GM04504 (cell line): ENCODE results near the gene EQTN.
"Not testable (repeated sequence)": the region's sequence is repeated elsewhere in the genome, so short reads cannot be mapped to it uniquely, and the experiment has no call there.

Experiments
- DNase-seq: peaks from one replicate; pipeline ENCODE4 v3.0.0-alpha.2; 2012; ENCODE audit warnings: low read depth

EQTN gene

DNA sequence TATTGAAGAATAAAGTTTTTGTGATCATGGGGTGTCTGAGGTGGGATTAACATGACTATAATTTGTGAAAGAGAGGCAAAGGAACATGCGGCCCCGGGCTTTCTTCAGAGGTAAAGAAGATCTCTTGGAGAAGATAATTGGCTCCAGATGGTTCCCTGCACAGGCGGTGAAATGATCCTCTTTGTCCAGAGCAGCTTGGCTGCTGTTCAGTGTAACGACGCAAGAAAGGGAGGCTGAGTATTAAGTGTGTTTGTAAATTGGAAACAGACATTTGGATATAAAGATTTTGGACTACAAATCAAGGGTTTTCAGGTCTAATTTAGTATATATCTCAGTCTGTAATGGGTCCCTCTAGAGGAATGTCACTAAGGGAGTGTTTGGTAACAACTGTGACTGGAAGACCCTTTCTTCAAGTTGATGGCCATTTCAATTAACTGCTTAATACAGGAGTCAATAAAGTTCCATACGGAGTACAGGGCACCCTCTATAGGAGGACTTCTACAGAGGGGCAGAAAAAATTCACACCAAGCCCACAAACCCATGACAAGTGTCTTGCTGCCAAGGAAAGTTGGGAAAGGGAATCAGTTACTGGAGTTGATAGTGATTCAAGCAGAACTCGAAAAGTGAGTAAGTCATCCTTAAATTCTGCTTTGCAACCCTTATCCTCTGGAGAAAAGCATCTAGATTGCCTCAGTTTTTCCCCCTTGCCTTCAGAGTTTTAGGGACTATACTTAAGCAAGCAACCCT lies 4.1 kb downstream of the EQTN start:
- peak; percentile 53 for DNase-seq

DNA sequence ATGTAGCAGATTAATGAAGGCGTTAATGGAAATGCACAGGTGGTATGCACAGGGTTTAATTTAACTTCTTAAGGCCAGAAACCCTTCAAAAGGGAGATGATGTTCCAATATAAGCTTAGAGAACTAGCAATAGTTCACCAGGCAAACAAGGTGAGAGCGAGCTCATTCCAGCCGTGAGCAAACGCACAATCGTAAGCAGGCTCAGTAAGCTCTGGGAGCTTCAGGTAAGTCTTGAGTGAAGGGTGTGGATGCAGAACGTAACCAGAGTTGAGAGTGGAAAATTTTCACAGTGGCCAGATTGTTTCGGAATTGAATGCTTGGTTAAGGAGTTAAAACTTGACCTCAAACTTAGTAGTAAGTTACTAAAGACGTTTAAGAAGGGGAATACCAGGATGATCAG lies 5.7 kb downstream of the EQTN start:
- no peak for DNase-seq

DNA sequence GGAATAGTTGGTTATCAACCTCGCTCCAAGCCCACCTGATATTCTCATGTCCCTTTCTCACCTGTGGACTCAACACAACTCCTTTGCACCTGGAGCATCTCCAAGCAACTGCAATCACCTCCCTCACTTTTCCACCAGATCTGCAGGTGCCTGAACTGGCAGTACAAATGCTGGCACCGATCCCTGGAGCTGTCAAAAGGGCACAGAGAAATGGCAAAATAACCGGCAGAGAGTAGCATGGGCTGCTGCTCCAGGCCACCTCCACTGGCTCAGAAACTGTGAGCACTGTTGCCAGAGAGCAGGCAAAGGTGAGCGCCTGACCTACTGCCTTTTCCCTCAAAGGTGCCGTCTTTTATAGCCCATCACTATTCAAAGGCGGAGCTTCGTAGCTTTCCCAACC lies 14.7 kb downstream of the EQTN start:
- no peak for DNase-seq

DNA sequence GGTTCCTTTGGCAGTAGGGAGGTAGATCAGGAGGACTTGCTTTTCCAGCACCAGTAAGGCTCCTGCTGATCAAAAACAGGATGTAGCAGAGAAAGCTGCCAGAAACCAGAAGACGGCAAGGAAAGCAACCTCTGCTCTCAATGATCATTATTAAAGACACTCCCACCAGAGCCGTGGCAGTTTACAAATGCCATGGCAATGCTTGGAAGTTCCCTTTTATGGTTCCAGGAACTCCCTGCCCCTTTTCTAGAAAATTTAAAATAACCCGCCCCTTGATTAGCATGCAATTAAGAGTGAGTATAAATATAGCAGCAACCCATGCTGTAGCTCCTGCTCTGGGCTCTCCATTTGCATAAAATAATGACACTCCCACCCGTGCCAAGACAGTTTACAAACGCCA lies 16.1 kb downstream of the EQTN start:
- no peak for DNase-seq

DNA sequence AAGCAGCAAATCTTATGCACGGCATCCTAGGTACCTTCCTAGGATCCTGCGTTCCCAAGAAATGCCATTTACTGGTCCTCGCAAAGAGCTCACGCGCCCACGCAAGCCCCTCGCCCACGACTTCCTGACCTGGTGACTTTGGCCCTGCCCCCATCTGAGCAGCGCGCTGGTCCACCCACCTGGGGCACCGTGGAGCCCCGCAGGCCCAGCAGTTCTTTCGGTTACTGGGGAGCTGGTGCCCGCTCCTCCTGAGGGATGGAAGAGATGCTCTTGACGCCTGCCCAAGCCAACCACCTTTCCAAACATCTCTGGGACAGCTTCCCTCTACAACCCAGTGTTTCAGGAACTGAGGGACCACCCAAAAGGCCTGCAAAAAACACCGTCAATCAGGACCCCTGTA lies 16.7 kb downstream of the EQTN start:
- no peak for DNase-seq

DNA sequence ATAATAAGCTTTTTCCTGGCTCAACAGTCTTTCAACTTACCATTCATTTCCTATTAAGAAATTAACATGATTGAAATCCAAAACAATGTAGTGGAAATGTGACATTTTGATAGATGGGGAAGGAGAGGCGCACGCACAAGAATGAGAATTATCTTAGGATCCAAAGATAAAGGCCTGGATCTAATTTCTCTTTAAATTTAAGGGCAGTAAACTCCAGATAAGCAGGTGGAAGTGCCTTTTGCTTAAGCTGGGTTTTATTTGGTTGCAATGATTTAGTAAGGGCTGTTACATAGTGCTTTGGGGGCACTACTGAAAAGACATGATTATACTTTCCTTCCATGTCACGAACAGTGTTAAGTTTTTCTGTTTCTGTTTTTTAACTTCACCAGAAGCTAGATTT lies 17.3 kb downstream of the EQTN start:
- DNase-seq: no peak

DNA sequence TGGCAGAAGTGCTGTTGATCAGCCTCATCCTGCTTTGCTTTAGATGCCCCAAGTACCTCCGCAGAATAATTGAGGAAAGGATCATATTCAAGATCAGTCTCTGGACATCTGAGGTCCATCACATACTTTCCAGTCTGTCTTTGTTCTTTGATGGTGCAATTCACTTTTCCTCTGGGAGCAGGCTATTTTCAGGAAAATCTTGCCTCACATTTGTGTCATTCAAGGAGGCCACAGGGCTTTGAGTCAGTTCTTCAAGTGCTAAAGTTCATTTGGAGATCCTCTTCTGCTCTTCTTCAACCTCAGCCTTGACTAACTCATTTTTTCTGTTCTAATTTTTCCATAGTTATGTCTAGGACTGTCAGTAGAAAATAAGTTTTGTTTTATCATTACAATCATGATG lies 18.6 kb downstream of the EQTN start:
- no peak for DNase-seq

DNA sequence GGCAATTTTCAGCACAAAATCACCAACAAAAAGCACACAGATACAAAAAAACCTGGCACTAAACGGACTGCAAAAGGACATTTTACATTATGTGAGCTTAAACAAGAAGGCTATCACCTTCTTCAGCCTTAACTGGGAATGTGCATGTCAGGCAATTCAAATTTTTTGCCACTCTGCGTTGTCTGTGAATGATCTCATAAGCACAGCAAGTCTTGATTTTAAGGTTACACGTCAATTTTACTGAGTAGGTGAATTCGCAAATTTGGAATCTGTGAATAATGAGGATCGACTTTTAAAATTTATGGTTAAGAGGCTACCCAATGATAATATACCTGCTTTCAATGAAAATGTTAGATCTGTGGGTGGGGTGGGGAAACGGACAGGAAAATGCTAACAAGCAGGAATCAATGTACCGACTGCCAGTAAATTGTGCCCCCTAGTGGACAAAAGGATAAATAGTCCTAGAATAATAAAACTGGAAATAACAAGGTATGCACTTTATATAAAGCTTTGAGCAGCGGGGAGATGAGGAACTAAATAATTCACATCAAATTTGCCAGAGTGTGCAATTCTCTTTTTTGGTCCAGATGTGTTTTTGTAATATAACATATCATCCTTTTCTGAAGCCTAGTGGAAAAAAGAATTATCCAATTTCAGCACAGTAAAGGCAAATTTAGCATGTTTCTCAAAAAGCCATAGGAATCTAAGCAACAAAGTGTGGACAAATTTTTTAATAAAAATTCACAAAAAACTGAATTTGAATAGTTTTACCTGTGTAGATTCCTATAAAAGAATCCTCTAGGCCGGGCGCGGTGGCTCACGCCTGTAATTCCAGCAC lies 20.5 kb downstream of the EQTN start:
- DNase-seq: peak; percentile 20

DNA sequence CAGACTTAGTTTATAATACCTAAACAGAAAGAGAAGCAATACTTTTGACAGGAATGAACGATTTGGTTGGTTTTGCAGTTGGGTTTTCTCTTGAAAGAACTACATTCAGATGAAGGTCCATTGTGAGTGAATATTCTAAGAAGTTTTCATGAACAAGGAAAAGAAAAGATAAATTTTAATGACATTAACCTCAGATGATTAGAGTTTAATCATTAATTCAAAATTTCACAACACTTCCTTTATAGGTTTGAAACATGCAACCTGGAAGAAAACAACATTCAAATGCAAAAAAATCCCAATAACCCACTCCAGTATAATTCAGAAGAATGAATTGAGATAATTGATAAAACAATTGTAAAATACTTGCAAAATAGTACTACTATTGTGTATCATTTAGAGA lies 23.8 kb downstream of the EQTN start:
- DNase-seq: no peak

DNA sequence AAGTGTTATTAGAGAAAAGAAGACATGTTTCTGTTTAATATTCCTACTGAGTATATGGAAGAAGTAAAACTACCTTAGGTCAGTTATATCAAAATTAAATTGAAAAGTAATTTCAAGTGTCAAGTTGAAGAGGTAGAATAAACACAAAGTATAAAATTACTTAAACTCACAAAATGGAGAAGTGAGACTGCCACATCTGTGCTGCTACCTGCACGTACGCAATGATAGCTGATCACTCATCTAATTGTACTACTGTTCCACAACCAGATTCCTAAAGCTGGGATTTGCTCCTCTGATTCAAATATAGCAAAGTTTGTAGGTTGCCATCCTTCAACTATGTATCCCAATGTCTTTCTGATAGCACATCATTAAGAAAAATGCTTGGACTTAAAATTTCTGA lies 24.8 kb downstream of the EQTN start:
- no peak for DNase-seq

DNA sequence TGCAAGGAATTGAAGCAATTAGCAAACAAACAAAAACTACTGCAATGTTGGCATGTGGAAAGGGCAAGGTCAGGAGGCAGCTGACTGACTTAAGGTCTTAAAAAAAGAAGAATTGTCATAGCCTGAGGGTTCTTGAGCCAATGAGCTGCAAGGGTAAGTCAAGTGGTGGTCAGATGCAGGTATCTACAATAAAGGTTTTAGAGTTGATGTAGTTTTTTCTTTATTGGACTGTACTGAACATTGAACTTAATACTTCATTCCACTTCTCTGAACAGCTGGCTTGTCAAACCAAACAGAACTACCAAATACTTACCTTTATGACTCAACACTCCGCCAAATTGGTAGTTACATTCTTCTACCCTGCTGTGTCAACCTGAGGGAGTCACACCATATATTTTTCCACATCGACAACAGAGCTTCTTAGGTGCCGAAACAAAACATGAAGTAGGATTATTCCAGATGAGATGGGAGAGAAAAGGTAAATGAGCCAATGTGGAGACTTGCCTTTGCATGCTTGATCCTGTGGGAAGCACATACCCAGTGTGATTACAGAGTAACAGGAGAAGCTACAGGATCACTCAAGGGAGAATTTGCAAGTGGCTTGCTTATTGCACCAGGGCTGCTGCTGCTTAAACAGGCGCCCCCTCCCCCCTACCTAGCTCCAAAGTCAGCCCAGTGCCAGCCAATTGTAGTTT lies 35.3 kb downstream of the EQTN start:
- DNase-seq: no peak

DNA sequence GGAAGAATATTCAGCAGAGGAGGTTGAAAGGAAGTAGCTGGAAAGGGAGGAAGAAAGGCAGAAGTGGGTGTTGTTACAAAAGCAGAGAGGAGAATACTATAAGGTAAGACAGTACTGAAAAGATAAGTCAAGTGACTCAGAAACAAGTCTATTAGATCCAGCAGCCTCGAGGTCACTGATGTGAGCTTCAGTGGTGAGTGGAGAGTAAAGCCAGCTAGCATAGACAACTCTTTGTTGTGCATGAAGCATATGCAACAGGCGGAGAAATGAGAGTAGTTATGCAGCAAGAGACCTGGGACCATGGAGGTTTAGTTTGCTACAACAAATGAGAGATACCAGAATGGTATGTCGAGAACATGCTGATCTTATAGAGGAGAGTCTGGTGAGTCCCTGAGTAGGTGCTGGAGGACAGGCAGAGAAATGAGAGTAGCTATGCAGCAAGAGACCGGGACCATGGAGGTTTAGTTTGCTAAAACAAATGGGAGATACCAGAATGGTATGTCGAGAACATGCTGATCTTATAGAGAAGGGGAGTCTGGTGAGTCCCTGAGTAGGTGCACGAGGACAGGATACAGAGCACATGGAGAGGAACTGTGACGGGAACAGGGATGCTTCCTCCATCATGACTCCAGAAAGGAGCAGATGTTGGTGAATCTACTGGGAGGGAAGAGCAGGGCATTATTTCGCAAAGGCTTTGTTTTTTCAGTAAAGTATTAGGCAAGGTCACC lies 36.0 kb downstream of the EQTN start:
- no peak for DNase-seq

DNA sequence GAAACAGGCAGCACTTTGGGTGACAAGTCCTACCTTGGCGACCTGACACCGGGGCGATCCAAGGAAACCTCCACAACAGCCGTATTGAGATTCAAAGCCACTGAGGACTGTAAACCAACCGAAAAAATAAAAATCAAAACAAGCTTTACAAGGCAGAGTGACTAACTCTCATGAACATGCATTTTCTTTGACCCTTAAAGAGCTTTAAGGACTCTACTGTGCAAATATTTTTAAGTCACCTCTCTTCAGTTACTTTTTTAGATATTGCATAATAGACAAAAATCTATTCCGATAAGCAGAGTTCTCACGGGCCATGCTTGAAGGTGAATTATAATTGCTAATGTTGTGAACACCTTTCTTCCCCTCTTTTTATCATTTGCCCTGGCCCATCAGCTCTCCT lies 38.3 kb downstream of the EQTN start:
- DNase-seq: no peak

DNA sequence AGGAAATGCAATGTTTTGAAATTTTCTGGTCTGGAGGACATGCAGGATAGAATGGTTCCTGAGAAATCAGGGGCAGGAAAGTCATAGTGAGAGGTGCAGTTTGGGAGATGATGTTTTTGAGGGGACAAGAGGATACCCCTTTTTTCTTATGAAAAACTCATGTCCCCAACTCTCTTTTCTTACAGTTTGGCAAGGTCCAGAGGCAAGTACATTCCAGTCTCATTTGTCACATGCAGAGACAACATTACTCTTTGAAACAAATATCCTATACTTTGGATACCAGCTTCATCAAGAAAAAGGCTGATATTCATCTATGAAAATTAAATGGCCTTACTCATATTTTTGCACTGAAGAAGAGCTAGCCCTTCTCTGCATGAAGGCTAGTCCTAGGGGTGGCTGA lies 48.2 kb downstream of the EQTN start:
- no peak for DNase-seq

DNA sequence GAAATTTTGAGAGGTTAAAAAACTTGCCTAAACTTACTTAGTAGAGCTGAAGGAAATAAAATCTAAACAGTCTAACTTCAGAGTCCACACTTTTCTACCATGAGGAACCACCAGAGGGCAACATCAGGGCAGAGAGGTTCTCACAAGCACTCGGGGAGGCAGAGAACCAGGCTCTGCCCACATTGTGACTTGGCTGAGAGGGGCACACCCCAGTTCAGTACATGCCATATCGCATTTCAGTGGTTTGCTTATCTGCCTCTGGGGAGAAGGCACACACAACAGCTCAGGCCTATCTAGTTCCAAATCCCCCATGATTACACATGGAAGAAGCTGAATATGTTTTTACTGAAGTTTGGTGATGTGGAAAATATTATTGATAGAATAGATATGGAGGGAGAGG lies 49.2 kb downstream of the EQTN start:
- no peak for DNase-seq

DNA sequence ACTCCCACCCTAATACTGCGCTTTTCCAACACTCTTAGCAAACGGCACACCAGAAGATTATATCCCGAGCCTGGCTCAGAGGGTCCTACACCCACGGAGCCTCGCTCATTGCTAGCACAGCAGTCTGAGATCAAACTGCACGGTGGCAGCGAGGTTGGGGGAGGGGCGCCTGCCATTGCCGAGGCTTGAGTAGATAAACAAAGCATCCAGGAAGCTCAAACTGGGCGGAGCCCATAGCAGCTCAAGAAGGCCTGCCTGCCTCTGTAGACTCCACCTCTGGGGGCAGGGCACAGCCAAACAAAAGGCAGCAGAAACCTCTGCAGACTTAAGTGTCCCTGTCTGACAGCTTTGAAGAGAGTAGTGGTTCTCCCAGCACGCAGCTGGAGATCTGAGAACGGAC lies 57.3 kb downstream of the EQTN start:
- not testable (repeated sequence) for DNase-seq
